UCSD-AML1 (cell line): ENCODE measurements around the gene LRP5.

Experiments used
- DNase-seq: peaks from one replicate; lab custom pipeline; 2025; ENCODE audit not compliant: unreplicated experiment; lab: John Stamatoyannopoulos, UW

Gene LRP5

GRCh38 chr11:68312117-68312779 lies at the start of gene LRP5:
TSS of gene LRP5 (plus strand) at chr11:68312591. CDS start at chr11:68312715, 124 bp downstream.
- peak; percentile 45 for DNase-seq

- DNase-seq: no peak
Measured at GRCh38 chr11:68263444-68264035, 48.9 kb upstream of the LRP5 start.

GRCh38 chr11:68264244-68264643 lies 48.1 kb upstream of the LRP5 start:
- no peak for DNase-seq

- no peak for DNase-seq
Measured at GRCh38 chr11:68264741-68265540, 47.5 kb upstream of the LRP5 start.

- DNase-seq: no peak
Measured at GRCh38 chr11:68266121-68266891, 46.1 kb upstream of the LRP5 start.

- DNase-seq: no peak
Measured at GRCh38 chr11:68266936-68267880, 45.2 kb upstream of the LRP5 start.

GRCh38 chr11:68267881-68268240 lies 44.5 kb upstream of the LRP5 start:
- DNase-seq: no peak

- DNase-seq: no peak
Measured at GRCh38 chr11:68269414-68270081, 42.8 kb upstream of the LRP5 start.

- no peak for DNase-seq
Measured at GRCh38 chr11:68270196-68271022, 42.0 kb upstream of the LRP5 start.

GRCh38 chr11:68271023-68271780 lies 41.2 kb upstream of the LRP5 start:
- DNase-seq: peak; percentile 61

- peak; percentile 97 for DNase-seq
Measured at GRCh38 chr11:68271781-68272608, 40.4 kb upstream of the LRP5 start, which contains the start of gene C11orf24. TSS of gene C11orf24 (minus strand) at chr11:68271973. CDS start at chr11:68263767, 8,206 bp downstream.

GRCh38 chr11:68273026-68273738 lies 39.2 kb upstream of the LRP5 start:
- no peak for DNase-seq

- DNase-seq: no peak
Measured at GRCh38 chr11:68274306-68274705, 38.1 kb upstream of the LRP5 start.

- DNase-seq: no peak
Measured at GRCh38 chr11:68275721-68276507, 36.5 kb upstream of the LRP5 start.

GRCh38 chr11:68276861-68277260 lies 35.5 kb upstream of the LRP5 start:
- no peak for DNase-seq

- no peak for DNase-seq
Measured at GRCh38 chr11:68279676-68280075, 32.7 kb upstream of the LRP5 start.
